Muscle of back (tissue), 11 donors: ENCODE measurements around the gene GALNS. TPM values are rescaled to one million over a fixed set of nuclear protein-coding genes. Genes with fewer than 3 reads are reported as not detected.
"Not testable (repeated sequence)": the region's sequence is repeated elsewhere in the genome, so short reads cannot be mapped to it uniquely, and the experiment has no call there.

Source experiments
- DNase-seq, 3 donors: peaks; one replicate each; pipeline versions ENCODE4 v3.0.0 to v3.0.0-alpha.2; 2013
- polyA plus RNA-seq, 10 donors: library from polyadenylated mRNA; unstranded; fragments of 120-200 nt; gene quantifications; one replicate each; pipeline ENCODE4 v1.2.1, GENCODE V29; 2013; ENCODE audit not compliant: insufficient read length in 10 of 10

Gene GALNS
- polyA plus RNA-seq, 10 donors, result 13.1 to 23.5 (median 17.2) TPM

- no peak for DNase-seq
These were observed 16.8 kb downstream of the GALNS start for GRCh38 chr16:88839745-88840599.

GRCh38 chr16:88839026-88839529, 17.7 kb downstream of the GALNS start:
- DNase-seq, result no peak

- no peak for DNase-seq
These were observed 18.2 kb downstream of the GALNS start for GRCh38 chr16:88838566-88838965.

- no peak for DNase-seq
These were observed 18.9 kb downstream of the GALNS start for GRCh38 chr16:88837806-88838205.

GRCh38 chr16:88836791-88837190, 20.0 kb downstream of the GALNS start:
- DNase-seq, result no peak

GRCh38 chr16:88835818-88836217, 20.9 kb downstream of the GALNS start:
- DNase-seq, result no peak

GRCh38 chr16:88835383-88835782, 21.4 kb downstream of the GALNS start:
- DNase-seq, result no peak

GRCh38 chr16:88834670-88835069, 22.1 kb downstream of the GALNS start:
- DNase-seq, result no peak

GRCh38 chr16:88833086-88833485, 23.7 kb downstream of the GALNS start:
- no peak for DNase-seq

GRCh38 chr16:88831838-88832237, 24.9 kb downstream of the GALNS start:
- no peak for DNase-seq

GRCh38 chr16:88830783-88831182, 26.0 kb downstream of the GALNS start:
- no peak for DNase-seq

GRCh38 chr16:88830258-88830657, 26.5 kb downstream of the GALNS start:
- no peak for DNase-seq

GRCh38 chr16:88828711-88829110, 28.0 kb downstream of the GALNS start:
- DNase-seq, result no peak

GRCh38 chr16:88827727-88828126, 29.0 kb downstream of the GALNS start:
- no peak for DNase-seq

- DNase-seq, result no peak
These were observed 30.5 kb downstream of the GALNS start for GRCh38 chr16:88826070-88826840.

GRCh38 chr16:88825146-88825545, 31.6 kb downstream of the GALNS start:
- DNase-seq, result no peak

GRCh38 chr16:88824256-88825077, 32.3 kb downstream of the GALNS start:
- DNase-seq, result no peak

GRCh38 chr16:88823646-88824045, 33.1 kb downstream of the GALNS start:
- not testable (repeated sequence) for DNase-seq

GRCh38 chr16:88822281-88823040, 34.3 kb downstream of the GALNS start:
- no peak for DNase-seq

GRCh38 chr16:88821168-88821850, 35.4 kb downstream of the GALNS start:
- DNase-seq, result no peak
